Measurements from ENCODE around the gene ARHGEF39. TPM values are rescaled to one million over a fixed set of nuclear protein-coding genes. Genes with fewer than 3 reads are reported as not detected.

The ARHGEF39 gene
- total RNA-seq, 1 donor from 2014 or later: 1.6 TPM

DNA sequence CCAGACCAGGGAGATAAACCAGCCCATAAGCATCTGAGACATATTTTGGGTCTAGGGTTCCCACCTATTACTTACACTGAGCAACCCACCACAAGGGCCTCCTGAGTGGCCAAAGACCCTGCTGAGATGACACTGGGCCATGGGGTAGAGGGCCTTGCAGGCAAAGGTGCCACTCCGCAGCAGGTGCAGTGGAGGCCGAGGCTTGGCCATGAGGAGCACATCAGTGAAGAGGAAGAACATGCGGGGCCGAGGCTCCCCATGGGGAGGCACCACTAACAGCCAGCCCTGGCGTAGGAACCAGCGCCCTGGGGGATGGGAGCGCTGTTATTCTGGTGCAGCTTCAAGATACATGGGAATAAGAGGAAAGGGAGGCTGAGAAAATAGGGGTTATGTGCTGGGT, 2.6 kb downstream of the ARHGEF39 start:
- no peaks in the 10 kb centered on the region for H3K9me3 Mint-ChIP-seq (ENCODE audit: unreplicated experiment)
- H3K27ac Mint-ChIP-seq (ENCODE audit: unreplicated experiment): peak overlapping the region; percentile 40
- H3K27me3 Mint-ChIP-seq (ENCODE audit: unreplicated experiment): no peaks in the 10 kb centered on the region
- TF ChIP-seq, protein P1, sequence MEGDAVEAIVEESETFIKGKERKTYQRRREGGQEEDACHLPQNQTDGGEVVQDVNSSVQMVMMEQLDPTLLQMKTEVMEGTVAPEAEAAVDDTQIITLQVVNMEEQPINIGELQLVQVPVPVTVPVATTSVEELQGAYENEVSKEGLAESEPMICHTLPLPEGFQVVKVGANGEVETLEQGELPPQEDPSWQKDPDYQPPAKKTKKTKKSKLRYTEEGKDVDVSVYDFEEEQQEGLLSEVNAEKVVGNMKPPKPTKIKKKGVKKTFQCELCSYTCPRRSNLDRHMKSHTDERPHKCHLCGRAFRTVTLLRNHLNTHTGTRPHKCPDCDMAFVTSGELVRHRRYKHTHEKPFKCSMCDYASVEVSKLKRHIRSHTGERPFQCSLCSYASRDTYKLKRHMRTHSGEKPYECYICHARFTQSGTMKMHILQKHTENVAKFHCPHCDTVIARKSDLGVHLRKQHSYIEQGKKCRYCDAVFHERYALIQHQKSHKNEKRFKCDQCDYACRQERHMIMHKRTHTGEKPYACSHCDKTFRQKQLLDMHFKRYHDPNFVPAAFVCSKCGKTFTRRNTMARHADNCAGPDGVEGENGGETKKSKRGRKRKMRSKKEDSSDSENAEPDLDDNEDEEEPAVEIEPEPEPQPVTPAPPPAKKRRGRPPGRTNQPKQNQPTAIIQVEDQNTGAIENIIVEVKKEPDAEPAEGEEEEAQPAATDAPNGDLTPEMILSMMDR (IDR thresholded peaks at IDR 0.05): no peak
- no peak overlapping the region for H3K4me3 Mint-ChIP-seq (ENCODE audit: unreplicated experiment)
- peaks cover 9% of the 10 kb centered on the region for H3K36me3 Mint-ChIP-seq (ENCODE audit: unreplicated experiment)
- no peak for DNase-seq (ENCODE audit: extremely low spot score, unreplicated experiment)
- H3K4me1 Mint-ChIP-seq (ENCODE audit: unreplicated experiment): peaks cover 67% of the 10 kb centered on the region

- Mint-ChIP-seq H3K9me3 (ENCODE audit: unreplicated experiment) (no peaks in the 10 kb centered on the region), H3K4me3 (ENCODE audit: unreplicated experiment) (no peak overlapping the region), H3K27ac (ENCODE audit: unreplicated experiment) (peak overlapping the region; percentile 39), H3K4me1 (ENCODE audit: unreplicated experiment) (peaks cover 68% of the 10 kb centered on the region), H3K36me3 (ENCODE audit: unreplicated experiment) (peaks cover 9% of the 10 kb centered on the region), H3K27me3 (ENCODE audit: unreplicated experiment) (no peaks in the 10 kb centered on the region)
- DNase-seq (ENCODE audit: extremely low spot score, unreplicated experiment): no peak
- TF ChIP-seq, protein P1 (IDR thresholded peaks at IDR 0.05): no peak
Observed at GRCh38 chr9:35661756-35662350, 3.1 kb downstream of the ARHGEF39 start.

GRCh38 chr9:35660966-35661415, 4.0 kb downstream of the ARHGEF39 start:
- DNase-seq (ENCODE audit: extremely low spot score, unreplicated experiment): no peak
- H3K27ac Mint-ChIP-seq (ENCODE audit: unreplicated experiment): peak overlapping the region; percentile 95
- H3K36me3 Mint-ChIP-seq (ENCODE audit: unreplicated experiment): peaks cover 9% of the 10 kb centered on the region
- peaks cover 65% of the 10 kb centered on the region for H3K4me1 Mint-ChIP-seq (ENCODE audit: unreplicated experiment)
- TF ChIP-seq, protein P1 (IDR thresholded peaks at IDR 0.05): peak; percentile 78
- H3K27me3 Mint-ChIP-seq (ENCODE audit: unreplicated experiment): no peaks in the 10 kb centered on the region
- peak overlapping the region; percentile 52 for H3K4me3 Mint-ChIP-seq (ENCODE audit: unreplicated experiment)
- no peaks in the 10 kb centered on the region for H3K9me3 Mint-ChIP-seq (ENCODE audit: unreplicated experiment)

GRCh38 chr9:35659340-35659739, 5.7 kb downstream of the ARHGEF39 start:
- Mint-ChIP-seq H3K9me3 (ENCODE audit: unreplicated experiment) (no peaks in the 10 kb centered on the region), H3K4me3 (ENCODE audit: unreplicated experiment) (peak overlapping the region; percentile 84), H3K27me3 (ENCODE audit: unreplicated experiment) (no peaks in the 10 kb centered on the region), H3K36me3 (ENCODE audit: unreplicated experiment) (peaks cover 9% of the 10 kb centered on the region), H3K4me1 (ENCODE audit: unreplicated experiment) (peaks cover 55% of the 10 kb centered on the region), H3K27ac (ENCODE audit: unreplicated experiment) (peak overlapping the region; percentile 95)
- no peak for DNase-seq (ENCODE audit: extremely low spot score, unreplicated experiment)
- TF ChIP-seq, protein P1 (IDR thresholded peaks at IDR 0.05): no peak

DNA sequence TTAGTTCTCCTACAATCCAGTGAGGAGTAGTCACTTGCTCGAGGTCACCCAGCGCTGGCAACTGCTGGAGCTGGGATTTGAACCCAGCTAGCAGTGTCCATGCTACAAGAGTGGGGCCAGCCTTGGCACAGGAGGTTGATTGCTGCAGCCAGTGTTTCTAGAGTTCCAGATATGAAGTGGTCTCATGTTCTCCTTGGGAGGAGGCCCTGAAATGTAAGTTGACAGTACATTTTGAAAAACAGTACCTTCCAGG, 6.1 kb downstream of the ARHGEF39 start:
- peaks cover 52% of the 10 kb centered on the region for H3K4me1 Mint-ChIP-seq (ENCODE audit: unreplicated experiment)
- H3K27ac Mint-ChIP-seq (ENCODE audit: unreplicated experiment): peak overlapping the region; percentile 95
- H3K27me3 Mint-ChIP-seq (ENCODE audit: unreplicated experiment): no peaks in the 10 kb centered on the region
- H3K9me3 Mint-ChIP-seq (ENCODE audit: unreplicated experiment): no peaks in the 10 kb centered on the region
- peaks cover 9% of the 10 kb centered on the region for H3K36me3 Mint-ChIP-seq (ENCODE audit: unreplicated experiment)
- DNase-seq (ENCODE audit: extremely low spot score, unreplicated experiment): no peak
- peak overlapping the region; percentile 84 for H3K4me3 Mint-ChIP-seq (ENCODE audit: unreplicated experiment)
- TF ChIP-seq, protein P1 (IDR thresholded peaks at IDR 0.05): no peak
